AML-193 (cell line): ENCODE results near the gene EML3.
"Not testable (repeated sequence)": the region's sequence is repeated elsewhere in the genome, so short reads cannot be mapped to it uniquely, and the experiment has no call there.

Experiments
- DNase-seq, 2 experiments: peaks; one replicate each; lab custom pipeline; 2025; lab: John Stamatoyannopoulos, UW

The EML3 gene

DNA sequence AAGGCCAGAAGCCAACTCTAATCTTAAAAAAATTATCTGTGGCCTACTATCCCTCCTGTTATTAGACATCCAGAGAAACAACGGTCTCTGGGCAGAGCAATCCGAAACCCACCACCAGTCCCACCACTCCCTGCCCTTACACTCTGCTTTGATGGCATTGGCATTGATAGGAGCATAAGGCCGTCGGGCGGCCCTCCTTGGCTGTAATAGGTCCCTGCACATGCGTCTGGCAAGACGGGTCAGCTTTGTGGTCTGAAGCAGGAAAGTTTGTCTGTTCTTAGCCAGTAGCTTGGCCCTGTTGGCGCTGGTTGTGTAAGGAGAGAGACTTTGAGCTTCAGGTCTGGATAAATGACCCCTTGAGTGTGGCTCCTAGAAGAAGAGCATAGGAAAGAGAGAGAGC is 17.5 kb downstream of the EML3 start:
- no peak for DNase-seq

DNA sequence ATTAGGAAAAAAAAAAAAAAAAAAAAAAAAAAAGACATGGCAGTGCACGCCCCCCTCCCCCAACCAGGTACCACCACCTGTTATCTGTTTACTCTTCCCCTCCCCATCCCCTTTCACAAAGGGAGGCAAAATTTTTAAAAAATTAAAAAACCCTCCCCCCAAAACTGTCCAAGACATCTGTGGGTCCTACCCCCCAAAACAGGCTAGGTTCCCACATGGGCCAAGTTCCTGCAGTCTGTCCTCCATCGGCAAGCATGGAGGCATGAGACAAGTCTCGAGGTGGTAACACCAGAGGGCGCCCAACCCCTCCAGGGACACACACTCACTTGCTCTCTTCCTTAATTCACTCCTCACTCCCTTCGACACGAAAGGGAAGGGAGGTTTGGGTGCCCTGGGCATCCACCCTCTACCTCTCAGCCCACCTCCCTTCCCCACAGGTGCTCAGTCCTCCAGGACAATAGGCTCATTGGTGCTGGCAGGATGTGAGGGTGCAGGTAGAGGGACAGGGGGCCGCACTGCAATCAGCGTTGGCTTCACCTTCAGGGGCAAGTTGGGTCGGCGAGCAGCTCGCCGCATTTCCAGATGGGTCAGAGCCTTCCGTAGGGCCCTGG is 19.0 kb downstream of the EML3 start:
- DNase-seq: peak; percentile 82 to 87

DNA sequence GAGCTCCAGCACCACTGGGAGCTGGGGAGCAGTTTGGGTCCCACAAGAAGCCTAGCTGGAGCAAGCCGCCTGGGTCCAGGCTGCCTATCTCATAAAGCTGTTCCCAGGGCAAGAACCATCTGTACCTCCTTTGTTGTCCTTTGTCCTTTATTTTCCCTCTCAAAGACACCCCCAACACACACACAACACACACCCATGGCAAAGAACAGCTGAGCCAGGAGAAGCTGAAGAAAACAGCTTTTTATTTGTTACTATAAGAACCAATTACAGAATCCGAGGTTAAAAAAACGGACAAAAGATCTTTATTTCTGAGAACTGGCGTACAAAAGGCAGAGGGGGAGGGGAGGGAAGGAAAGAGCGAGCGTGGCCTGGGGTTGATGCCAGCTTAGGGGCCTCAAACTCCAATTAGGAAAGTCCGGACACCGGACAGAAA is 19.6 kb downstream of the EML3 start:
- no peak for DNase-seq

DNA sequence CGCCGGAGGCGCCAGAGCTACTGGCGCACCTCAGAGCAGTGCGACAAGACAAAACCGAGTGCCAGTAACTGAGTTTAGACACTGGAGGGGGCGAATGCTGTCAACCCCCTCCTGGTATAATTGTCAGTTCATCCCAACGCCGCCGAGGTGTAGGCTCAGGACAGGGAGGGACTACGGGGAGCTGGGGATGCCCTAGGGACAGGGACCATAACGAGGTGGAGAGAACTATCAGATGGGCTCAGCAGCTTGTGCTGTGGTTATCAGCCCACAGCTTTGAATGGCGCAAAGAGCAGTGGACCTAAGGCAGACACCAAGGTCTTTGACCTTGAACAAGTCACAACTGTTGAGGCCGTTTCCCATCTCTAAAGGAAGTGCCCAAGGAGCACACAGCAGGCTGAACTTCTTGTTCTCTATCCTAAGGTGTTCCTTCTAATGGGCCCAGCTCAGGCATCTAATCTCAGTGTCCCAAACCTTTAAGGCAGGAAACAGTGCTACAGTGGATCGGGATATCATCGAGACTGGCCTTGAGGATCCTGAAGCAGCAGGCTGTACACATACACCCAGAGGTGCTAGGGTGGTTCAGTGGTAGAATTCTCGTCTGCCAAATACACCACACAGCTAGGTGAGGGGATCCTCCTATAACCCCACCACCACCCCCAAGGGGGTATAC is 20.3 kb downstream of the EML3 start:
- no peak for DNase-seq

DNA sequence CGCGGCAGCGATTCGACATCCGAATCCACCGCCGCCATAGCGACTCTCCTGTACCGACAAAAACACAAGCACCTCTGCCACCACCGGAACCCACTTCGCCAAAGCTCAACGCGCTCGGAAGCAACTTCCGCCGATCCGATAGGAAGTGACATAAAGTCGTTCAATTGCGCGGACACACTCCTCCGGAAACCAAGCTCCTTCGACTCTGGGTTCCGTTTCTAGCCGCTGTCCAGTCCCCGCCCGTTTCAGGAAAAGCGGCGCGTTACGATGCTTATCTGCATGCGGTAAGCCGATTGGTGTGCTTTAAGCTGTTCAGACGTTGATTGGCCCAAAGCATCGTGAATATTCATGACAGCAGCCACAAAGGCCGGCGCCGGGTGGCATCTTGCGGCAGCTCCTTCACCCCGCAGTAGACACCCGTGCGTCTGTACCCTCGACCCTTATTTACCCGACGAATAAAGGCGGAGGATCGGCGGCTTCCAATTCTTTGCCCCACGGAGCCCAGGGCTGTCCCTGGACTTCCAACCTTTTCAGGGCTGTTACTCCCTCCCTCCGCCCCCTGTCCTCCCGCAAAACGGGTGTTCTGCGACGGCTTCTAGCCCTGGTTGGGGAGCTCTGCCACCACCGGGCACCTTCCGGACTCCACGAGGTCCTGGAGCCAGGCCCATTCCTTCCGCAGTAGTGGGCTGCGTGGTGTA is 21.0 kb downstream of the EML3 start, which contains the start of gene TUT1:
Gene TUT1, minus strand, starts transcription at position 76 of the 698 bp plus-strand sequence. Its CDS starts 38 bp downstream, at position 38.
- peak; percentile 98 for DNase-seq

DNA sequence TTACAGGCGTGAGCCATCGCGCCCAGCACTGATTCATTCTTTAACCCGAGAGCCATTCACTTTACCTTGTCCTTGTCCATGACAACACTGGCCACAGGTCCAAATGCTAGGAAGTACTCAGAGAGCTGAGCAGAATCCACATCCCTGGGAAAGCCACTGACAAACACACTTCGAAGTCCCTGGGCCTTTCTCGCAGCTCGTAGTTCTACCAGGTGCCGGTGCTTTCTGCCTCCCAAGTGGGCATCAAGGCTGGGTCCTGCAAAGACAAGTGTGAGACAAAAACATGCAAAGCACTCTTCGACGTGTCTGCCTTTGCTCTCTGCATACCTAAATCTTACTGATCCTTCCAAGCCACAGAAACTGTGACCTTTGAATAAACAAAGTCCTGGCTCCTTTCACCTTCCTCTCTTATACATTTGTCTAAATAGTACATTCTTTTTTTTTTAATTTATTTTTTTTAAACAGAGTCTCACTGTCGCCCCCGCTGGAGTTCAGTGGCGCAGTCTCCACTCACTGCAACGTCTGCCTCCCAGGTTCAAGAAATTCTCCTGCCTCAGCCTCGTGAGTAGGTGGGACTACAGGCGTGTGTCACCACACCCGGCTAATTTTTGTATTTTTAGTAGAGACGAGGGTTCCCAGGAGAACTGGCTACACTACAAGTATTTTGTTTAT is 23.5 kb downstream of the EML3 start:
- peak in 1 of 2 experiments; percentile 20 for DNase-seq

DNA sequence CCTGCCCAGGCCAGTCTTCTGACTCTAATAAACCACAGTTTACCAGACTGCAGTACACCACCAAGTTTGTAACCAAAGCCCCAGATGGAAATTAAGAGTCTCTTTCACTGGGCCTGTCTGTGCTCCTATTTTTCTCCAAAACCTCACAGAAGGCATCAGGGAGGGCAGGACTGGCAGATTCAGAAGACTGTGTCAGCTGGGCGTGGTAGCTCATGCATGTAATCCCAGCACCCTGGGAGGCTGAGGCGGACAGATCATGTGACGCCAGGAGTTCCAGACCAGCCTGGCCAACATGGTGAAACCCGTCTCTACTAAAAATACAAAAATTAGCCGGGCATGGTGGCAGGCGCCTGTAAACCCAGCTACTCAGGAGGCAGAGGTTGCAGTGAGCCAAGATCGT is 27.2 kb downstream of the EML3 start:
- DNase-seq: not testable (repeated sequence)

DNA sequence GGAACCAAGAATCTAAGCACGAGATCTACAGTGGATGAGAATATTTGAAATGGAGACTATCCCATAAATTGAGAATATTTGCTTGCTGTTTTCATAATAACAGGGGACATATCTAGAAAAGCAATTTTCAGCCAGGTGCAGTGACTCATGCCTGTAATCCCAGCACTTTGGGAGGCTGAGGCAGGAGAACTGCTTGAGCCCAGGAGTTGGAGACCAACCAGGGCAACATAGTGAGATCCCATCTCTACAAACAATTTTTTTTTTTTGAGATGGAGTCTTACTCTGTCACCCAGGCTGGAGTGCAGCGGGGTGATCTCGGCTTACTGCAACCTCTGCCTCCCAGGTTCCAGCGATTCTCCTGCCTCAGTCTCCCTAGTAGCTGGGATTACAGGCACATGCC is 30.8 kb downstream of the EML3 start:
- DNase-seq: not testable (repeated sequence)

DNA sequence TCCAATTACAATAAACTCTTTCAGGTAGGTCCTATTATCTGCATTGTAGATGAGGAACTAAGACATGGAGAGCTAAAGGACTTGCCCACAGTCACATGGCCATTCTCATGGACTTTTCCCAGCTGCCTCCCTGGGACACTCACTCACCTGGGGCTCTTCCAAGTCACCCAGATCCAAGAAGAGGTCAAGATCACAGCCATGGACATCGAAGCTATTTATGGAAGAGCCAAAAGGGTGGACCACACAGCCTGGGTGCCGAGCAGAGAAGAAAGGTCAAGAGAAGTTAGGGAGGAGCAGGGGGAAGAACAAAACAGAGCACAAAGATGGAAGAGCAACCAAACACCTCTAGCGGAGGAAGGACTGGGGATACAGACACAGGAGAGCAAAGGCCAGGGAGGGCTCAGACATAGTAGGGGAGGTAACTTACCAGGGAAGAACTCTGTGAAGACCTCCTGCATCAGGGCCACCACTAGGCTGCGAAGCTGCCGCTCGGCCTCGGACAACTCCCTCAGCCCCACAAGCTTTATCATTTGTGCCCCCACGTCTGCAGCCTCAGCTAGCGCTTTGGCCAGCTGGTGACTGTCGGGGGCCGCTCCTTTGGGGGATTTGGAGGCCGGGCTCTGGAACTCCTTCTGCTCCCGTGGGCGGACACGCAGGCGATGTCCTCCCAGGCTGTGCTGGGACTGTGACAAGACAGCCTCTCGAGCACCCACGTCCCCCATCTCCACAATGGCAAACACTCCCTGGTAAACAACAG is 31.4 kb downstream of the EML3 start:
- no peak for DNase-seq

DNA sequence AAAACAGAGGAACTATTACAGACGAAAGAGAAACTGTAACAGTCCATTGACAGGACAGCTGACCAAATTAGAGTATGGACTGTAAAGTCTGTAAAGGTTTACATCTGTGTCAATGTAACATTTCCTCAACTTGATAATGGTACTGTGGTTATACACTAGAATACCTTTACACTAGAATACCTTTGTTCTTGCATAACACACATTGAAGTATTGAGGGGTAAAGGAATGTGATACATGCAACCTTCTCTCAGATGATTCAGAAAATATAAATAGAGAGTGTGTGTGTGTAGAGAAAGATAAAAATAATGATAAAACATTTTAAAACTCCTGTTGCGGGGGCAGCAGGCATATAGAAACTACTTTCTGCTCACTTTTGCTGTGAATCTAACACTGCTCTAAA is 33.3 kb downstream of the EML3 start:
- no peak for DNase-seq

DNA sequence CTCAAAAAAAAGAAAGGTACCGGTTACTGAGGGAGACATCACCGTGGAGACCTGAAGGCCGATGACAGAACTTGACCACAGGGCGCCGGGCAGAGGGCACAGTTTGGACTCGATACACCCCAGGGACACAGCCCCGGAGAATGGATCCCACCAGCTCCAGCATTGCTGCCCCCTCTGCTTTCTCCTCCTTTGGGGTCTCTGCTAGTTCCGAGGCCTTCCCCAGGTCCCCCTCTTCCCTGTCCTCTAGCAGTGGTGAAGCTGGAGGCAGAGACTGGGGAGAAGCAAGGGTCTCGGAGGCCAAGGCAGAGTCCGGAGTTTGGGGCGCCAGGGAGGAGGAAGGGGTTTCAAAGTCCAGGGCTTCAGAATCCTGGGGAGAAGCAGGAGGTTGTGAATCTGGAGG is 34.0 kb downstream of the EML3 start:
- DNase-seq: no peak

DNA sequence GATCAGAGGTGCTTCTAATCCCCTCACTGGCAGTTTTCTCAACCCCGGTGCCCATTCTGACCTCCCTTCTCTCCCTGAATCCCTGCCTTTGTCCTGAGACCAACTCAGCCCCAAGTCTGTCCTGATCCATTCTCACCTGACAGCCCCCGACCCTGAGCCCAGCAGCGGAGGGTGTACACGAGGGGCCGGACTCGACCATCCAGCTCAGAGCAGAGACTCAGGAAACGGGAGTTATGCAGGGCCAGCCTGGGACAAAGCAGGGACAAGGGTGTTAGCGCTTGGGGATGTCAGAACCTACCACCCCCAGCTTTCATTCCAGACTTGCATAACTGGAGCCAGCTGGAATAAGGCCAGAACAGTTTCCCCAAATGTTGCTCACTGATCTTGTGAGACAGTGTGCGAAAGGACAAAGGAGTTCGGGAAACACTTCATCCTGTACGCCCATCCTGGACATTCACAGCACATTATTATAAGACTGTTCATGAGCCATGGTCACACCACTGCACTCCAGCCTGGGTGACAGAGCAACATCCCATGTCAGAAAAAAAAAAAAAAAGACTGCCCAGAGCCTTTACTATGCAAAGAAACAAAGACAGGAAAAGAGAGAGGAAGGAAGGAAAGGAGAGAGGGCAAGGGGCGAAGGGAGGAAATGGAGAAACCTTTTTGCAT is 35.4 kb downstream of the EML3 start:
- DNase-seq: no peak

DNA sequence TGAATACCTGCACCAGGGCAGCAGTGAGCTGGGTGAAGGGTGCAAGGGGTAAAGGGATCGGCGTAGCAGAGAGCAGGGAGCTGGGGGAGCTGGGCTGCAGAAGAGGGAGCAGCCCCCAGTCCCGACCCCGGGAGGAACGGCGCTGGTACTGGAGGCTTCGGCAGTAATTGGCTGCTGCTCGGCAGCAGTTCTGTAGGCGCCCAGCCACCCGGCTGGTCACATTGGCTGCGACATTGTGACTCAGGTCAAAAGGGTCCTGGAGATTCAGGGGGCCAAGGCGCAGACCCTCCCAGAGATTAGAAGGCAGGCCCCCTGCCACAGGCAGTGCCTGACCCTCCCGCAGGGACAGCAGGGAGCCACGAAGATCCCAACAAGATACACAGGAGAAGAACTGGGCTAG is 36.7 kb downstream of the EML3 start:
- DNase-seq: no peak

DNA sequence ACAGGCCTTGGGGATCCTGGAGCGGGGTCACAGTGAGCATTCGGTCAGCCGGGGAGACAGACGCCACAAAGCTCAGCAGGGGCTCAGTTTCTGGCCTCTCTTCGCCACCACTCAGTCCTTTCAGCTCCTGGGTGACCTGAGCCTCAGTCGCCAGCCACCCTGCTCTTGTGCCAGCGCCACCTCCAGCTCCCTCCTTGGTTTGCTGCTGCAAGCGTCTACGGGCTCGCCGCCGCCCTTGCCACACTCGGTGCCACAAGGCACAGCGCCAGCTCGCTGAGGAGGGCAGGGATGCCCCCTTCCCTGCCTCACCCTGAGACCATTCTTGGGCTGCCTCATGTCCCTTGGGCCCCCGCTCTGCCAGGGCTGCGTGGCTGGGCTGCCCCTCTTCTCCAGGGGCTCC is 37.4 kb downstream of the EML3 start:
- DNase-seq: no peak

DNA sequence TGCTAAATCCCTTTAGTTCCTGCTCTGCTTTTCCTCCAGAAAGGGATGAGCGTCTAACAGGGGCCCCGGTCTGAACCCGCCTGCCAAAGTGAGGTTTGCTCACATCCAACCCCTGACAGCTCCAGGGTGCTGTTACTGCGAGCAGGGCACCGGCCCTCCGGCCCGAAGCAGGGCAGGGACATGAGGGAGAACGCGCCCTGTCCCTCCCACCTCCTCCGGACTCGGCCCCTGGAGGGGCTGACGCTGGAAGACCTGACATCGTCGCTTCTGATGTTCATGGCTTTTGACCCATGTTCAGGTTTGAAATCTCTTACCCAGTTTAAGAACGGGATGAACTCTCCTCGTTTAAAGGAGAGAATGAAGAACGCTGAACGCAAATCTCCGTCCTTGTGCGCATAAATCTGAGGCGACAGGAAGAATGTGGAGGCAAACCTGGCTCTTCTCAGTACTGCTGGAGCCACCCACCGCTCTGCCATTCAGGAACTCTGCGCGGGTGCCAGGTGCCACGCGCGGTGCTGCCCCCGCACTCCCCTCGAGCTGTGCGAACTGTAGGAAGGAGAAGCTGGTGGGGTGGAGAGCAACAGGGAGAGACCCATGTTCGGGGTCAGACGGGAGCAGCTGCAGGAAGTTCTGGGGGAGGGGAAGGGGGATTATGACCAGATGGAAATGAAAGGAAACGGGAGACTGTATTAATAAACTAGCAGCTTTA is 38.1 kb downstream of the EML3 start:
- no peak for DNase-seq

DNA sequence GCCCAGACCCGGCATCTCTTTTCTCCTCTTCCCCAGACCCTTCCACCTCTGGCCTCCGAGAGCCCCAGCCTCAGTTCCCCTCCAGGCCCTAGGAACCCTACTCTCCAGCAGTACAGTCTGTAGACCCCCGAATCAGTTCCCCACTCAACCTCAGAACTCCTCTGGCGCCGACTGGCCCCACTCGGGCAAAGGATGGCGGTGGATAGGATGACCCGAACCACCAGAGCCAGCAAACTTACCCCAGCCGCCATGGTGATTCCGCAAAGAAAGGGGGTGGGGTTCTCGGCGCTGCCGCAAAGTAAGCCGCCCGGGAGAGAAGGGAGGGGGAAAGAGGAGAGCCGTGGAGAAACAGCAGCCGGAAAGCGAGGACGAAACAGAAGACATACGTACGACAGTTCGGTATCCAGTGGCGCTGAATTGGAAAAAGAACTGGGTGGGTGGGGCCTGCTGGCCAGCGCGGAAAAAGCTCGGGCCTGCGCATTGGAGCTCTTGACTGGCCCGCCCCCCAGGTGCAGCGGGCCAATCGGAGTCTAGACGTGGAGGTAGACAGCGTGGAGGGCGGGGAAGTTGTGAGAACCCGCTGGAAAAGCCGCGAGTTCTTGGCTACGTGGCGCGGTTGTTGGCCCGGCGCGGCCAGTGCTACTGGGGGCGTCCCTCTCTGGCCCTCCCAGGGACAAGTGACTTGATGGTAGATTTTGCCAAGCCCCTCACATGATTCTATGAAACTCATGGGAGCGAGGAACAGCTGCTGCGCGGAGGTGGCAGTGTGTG is 38.8 kb downstream of the EML3 start, which contains the start of gene EEF1G:
Gene EEF1G, minus strand, starts transcription at position 300 of the 771 bp plus-strand sequence. Its CDS starts 49 bp downstream, at position 251.
- peak; percentile 99 for DNase-seq

DNA sequence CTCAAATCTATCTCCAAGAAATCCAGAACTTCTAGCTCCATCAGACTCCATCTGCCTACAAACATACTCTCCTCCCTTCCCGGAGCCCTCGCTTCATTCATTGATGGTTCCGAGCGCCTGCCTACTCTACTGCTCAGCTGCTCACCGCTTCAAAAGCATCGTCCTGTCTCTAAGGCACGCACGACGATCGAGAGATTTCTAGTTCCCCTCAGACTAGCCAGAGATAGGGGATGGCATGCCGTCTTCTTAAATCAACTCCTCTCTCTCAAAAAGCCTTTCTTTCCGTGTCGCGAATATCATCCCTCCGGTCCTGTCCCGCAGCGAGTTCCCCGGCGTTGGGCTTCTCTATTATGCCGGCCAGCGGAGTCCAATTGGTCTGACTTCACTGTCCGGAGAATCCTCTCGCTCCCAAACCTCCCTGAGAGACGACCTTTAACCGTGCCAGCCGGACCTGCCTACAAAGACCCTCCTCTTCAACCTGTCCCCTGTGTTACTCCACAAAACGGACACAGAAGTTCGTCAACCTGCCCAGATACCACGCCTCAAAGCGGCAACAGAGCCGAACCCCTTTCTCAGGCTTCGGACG is 39.5 kb downstream of the EML3 start:
- peak in 1 of 2 experiments; percentile 10 for DNase-seq

DNA sequence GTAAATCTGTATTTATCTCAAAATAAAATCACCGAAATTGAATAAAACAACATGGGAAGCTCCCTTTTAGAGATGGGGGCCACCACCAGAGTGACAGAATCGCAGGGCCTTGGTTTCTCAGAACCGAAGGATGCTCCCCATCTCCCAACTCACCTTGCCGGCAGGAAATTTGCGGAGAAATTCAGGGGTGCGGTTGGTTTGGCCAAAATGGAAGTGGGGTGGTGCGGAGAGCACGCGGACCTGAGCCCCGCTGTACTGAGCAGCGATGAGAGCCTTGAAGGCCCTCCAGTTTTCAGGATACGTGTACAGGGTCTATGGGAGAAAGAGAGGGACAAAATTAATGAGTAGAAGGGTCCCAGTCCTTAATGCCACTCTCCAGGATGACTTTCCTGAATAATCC is 40.1 kb downstream of the EML3 start:
- no peak for DNase-seq

DNA sequence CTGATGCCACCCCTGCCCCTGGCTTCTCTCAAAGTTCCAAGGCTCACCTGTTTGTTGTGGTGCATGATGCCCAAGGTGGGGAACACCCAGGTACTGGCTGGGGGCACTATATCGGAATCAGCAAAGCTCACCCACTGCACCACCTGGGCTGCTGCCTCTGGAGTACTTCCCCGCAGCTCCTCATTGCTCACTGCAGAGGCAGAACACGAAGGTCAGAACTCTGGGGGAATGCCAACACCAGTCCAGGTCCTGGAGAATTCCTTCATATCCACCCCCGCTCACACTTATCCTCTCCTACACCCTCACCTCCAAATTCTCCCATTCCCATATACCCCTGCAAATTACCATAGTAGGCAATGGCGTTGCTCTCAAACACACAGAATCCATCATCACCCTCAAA is 41.1 kb downstream of the EML3 start:
- DNase-seq: not testable (repeated sequence)
